DOHH2 (cell line): Measurements from ENCODE around the gene ALK.

Experiments used
- CTCF ChIP-seq: fragments of 200-600 bp; sonication (generic); IDR thresholded peaks from one replicate; pipeline ENCODE4 v1.5.1; 2014; ENCODE audit warnings: antibody characterized with exemption, mild to moderate bottlenecking, low read depth, low read length; ENCODE audit not compliant: poor library complexity, severe bottlenecking
- EZH2phosphoT487 ChIP-seq: fragments of 200-600 bp; sonication (generic); IDR thresholded peaks from 2 replicates; pipeline ENCODE4 v1.6.1; 2017; ENCODE audit warnings: borderline replicate concordance, mild to moderate bottlenecking, antibody characterized with exemption, low read length, moderate library complexity, mixed read lengths

- no peak for TF ChIP-seq CTCF
- no peak for TF ChIP-seq EZH2phosphoT487
These were observed 571.9 kb downstream of the ALK start for GRCh38 chr2:29349316-29350030.
